GM12865 (cell line): Measurements from ENCODE around the gene SLC27A1.
A peak's percentile ranks its signal among the peaks of the same experiment; 100 is the strongest.
"Not testable (repeated sequence)": the region's sequence is repeated elsewhere in the genome, so short reads cannot be mapped to it uniquely, and the experiment has no call there.

Experiments
- DNase-seq: peaks from one replicate; pipeline ENCODE4 v3.0.0; 2010; ENCODE audit warnings: low read depth
- H3K4me3 ChIP-seq: 2 replicates; pipeline ENCODE4 v1.5.1; 2011; ENCODE audit warnings: mild to moderate bottlenecking, low read depth, low read length, control low read depth
- TF ChIP-seq, protein P1 (sequence below): IDR thresholded peaks from 2 replicates; pipeline ENCODE4 v1.5.1; 2011; ENCODE audit warnings: low read length, control low read depth, low read depth, inconsistent platforms; ENCODE audit not compliant: insufficient read depth; ENCODE audit errors: missing control alignments

SLC27A1 gene

DNA sequence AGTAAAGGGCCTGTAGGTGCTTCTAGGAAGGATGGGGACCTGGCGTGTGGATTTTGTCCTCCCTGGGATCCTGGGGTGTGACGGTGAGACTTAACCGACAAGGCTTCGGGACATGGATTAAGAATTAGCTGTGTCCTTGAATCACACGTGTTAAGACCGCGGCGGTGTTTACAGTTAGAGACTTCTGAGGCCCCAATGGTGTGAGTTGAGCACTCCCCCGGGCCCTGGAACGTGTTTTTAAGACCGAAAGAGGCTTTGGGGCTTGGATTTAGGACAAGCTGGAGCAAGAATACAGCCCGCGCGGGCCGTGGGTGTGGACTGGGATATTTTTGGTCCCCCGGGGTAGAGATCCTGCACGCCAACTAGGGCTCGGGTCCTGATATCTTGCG is 1.2 kb upstream of the SLC27A1 start:
- peak overlapping the region; percentile 60 for H3K4me3 ChIP-seq
- DNase-seq: no peak
- TF ChIP-seq, protein P1, sequence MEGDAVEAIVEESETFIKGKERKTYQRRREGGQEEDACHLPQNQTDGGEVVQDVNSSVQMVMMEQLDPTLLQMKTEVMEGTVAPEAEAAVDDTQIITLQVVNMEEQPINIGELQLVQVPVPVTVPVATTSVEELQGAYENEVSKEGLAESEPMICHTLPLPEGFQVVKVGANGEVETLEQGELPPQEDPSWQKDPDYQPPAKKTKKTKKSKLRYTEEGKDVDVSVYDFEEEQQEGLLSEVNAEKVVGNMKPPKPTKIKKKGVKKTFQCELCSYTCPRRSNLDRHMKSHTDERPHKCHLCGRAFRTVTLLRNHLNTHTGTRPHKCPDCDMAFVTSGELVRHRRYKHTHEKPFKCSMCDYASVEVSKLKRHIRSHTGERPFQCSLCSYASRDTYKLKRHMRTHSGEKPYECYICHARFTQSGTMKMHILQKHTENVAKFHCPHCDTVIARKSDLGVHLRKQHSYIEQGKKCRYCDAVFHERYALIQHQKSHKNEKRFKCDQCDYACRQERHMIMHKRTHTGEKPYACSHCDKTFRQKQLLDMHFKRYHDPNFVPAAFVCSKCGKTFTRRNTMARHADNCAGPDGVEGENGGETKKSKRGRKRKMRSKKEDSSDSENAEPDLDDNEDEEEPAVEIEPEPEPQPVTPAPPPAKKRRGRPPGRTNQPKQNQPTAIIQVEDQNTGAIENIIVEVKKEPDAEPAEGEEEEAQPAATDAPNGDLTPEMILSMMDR: no peak

DNA sequence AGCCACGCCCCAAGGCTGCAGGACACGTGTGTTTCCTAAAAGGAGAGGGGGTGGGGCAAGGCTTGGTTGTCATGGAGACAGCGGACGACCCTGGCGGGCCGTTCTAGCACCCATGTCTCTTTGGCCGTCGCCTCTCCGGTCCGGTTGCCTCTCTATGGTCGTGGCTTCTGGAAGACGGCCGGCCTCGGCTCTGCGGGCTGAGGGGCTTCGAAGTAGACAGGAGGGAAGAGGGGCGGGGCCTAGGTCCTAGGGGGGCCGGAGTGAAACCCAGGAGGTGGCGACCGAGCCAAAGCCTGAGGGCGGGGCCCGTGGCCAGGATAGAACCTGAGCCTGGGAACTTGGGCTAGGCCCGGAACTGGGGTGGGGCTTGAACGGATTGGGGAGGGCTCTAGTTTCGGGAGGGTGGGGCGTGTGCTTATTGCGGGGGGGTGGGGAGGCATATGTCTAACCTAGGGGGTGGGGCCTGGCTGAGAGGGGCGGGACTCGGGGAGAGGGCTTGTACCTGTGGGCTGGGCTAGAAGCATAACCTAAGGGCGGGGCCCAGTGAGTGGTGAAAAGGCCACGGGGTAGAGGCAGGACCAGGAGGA is 750 bp upstream of the SLC27A1 start:
- H3K4me3 ChIP-seq: peak overlapping the region; percentile 83
- peak; percentile 96 for DNase-seq
- TF ChIP-seq, protein P1: no peak

DNA sequence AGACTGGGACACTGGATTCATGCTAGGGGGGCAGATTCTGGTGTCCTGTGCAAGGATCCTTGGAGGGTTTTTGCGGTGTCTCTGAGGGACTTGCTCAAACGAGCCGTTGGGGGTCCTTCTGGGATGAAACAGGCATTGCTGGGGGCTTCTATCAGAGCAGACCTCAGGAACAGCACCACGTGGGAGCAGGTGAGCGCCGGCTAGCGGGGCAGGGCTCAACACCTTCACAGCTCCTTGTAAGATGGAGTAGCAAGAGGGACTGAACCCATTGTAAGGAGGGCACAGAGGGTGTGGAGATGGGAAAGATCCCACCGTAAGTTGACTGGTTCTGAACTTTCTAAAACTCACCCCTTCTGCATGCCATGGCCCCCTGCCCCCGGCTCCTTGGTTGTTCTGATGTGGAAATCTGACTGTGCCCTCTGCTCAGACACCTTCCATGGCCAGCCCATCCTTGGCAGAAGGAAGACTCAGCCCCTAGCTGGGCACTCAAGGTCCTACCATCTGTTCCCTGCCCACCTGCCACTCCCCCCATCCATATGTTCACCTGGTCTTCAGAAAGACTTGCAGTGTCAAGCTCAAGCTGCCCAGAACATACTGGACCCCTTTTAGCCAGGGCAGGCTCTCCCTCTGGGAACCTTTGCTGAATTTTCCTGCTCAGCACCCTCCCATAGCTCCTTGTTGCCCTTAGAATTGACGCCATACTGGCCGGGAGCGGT is 1.2 kb downstream of the SLC27A1 start:
- no peak overlapping the region for H3K4me3 ChIP-seq
- DNase-seq: no peak
- TF ChIP-seq, protein P1: no peak

DNA sequence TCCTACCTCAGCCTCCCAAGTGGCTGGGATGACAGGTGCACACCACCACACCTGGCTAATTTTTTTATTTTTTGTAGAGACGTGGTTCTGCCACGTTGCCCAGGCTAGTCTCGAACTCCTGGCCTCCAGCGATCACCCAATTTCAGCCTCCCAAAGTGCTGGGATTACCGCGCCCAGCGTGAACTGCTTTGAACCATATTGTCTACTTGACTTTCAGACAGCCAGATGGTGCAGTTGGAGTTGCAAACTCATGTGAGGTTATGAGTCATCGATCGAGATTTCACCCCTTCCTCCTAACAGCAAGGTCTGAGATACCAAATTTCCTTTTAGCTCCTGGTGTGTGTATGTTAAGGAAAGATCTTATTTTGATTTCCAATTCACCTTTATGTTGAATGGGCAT is 2.7 kb downstream of the SLC27A1 start:
- TF ChIP-seq, protein P1: no peak
- DNase-seq: peak; percentile 54
- no peak overlapping the region for H3K4me3 ChIP-seq

DNA sequence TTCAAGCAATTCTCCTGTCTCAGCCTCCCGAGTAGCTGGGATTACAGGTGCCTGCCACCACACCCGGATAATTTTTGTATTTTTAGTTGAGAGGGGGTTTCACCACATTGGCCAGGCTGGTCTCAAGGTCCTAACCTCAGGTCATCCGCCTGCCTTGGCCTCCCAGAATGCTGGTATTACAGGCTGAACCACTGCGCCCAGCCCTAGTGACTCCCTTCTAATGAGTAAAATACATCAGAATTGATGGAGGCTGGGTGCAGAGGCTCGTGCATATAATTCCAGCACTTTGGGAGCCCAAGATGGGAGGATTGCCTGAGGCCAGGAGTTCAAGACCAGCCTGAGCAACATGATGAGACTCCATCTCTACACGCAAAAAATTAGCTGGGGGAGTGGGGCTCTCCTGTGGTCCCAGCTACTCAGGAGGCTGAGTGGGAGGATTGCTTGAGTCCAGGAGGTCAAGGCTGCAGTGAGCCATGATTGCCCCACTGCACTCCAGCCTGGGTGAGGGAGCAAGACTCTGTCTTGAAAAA is 4.8 kb downstream of the SLC27A1 start:
- not testable (repeated sequence) for H3K4me3 ChIP-seq, DNase-seq

DNA sequence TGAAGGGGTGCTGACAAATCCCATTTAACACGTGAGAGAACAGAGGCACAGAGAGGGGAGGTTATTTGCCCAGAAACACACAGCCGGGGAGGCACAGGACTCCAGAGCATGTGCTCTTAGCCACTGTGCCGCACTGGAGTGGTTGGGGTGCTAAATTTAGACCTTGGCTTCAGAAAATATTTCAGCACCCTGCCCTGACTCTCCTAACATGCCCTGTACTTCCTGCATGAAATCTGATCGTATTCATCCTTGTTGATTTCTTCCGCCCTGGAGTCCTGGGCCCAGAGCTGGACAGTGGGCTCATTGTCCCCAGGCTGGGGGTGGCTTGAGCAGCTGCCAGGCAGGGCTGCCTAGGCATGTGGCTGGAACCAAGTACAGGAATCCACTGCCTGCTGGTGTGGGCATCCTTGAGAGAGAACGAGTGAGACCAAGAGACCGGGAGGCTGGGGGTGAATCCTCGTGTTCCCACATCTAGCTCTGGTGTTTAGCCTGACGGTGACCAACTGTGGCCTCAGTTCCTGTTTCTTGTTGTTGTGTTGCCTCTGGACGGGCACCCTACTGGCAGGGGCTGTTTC is 5.3 kb downstream of the SLC27A1 start:
- H3K4me3 ChIP-seq: no peak overlapping the region

DNA sequence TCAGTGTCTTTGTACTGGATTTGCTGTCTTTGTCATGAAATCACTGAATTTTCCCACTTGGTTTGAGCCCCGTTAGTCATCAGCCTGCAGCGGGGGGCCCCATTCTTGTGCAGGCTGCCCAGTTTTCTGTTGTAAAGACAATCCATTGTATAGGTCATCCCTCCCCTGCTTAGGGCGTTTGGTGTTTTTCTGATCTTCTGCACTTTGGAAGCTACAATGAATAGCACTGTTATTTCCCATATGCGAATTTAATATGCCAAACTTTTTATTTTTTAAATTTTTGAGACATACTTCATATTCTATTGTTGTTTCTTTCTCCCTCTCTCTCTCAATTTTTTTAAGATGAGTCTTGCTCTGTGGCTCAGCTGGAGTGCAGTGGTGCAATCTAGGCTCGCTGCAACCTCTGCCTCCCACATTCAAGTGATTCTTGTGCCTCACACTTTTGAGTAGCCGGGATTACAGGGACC is 9.0 kb downstream of the SLC27A1 start:
- H3K4me3 ChIP-seq: no peak overlapping the region
- TF ChIP-seq, protein P1: no peak
- DNase-seq: no peak

More for the DNA sequence above, 5.3 kb downstream of the SLC27A1 start:
- TF ChIP-seq, protein P1: no peak
- no peak for DNase-seq
